GM18507 (cell line): ENCODE measurements around the gene IZUMO4.

ENCODE experiments used
- DNase-seq: peaks from one replicate; pipeline ENCODE4 v3.0.0; 2011; ENCODE audit warnings: low read depth; ENCODE audit not compliant: insufficient read length; ENCODE audit errors: extremely low spot score
- FAIRE-seq: peaks from 2 replicates; lab custom pipeline; 2011; peaks lifted over from hg19 to GRCh38; lab: Jason Lieb, UNC

The IZUMO4 gene

DNA sequence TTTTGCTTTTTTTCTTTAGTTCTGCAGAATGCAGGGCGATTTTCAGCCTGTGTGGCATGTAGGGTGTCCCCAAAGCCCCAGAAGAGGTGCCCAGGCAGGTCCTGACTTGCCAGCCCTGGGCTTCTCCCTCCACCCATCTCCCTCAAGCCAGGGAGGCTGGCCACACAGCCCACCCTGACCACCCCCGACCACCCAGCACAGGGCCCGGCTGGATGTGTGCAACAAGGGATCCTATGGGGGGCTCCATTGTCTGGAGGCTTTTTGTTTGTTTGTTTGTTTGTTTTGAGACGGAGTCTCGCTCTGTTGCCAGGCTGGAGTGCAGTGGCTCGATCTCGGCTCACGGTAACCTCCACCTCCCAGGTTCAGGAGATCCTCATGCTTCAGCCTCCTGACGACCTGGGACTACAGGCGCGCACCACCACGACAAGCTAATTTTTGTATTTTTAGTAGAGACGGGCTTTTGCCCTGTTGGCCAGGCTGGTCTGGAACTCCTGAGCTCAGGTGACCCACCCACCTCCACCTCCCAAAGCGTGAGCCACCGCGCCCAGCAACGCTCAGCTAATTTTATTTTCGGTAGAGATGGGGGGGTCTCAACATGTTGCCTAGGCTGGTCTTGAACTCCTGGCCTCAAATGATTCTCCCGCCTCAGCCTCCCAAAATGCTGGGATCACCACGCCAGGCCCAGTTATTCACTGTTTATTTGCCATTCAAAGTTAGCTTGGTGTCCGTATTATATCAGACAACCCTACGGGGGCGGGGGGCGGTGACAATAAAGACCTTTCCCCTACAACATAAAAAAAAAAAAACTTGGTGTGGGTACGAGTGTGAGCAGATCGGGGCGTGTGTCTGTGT, 37.9 kb upstream of the IZUMO4 start:
- FAIRE-seq (no peak), DNase-seq (no peak)

DNA sequence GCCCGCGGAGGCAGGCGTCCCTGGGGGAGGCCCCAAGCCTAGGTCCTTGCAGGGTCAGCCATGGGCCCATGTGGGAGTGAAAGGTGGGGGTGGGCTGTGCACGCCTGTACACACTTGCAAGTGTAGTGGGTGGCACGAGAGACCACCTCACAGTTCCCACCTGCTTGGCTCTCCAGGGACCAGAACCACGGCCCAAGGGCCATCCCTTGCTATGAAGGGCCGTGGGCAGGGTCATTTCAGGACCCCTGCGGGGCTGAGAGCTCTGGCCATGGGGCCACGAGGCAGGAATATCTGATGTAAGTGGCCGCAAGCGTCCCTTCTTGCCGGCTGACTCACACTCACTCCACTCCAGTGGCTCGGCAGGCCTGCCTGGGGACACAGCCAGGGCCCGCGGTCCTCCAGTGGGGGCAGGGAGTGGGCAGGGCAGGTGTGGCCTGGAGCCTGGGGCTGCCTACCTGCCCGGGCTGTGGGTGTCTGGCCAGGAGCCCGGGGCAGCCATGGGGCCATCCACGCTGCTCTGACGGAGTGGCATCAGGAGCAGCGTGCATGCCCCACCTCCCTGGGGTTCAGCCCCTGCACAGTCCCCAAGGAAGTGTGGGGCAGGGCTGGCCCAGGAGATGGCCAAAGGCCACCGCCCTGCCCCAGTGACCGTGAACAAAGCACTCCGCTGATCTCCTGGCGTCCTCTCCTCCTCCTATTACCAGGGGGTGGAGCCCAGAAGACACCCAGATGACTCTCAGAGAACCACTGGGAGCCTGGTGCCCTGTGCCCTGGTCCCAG, 37.1 kb upstream of the IZUMO4 start:
- DNase-seq (no peak), FAIRE-seq (no peak)

DNA sequence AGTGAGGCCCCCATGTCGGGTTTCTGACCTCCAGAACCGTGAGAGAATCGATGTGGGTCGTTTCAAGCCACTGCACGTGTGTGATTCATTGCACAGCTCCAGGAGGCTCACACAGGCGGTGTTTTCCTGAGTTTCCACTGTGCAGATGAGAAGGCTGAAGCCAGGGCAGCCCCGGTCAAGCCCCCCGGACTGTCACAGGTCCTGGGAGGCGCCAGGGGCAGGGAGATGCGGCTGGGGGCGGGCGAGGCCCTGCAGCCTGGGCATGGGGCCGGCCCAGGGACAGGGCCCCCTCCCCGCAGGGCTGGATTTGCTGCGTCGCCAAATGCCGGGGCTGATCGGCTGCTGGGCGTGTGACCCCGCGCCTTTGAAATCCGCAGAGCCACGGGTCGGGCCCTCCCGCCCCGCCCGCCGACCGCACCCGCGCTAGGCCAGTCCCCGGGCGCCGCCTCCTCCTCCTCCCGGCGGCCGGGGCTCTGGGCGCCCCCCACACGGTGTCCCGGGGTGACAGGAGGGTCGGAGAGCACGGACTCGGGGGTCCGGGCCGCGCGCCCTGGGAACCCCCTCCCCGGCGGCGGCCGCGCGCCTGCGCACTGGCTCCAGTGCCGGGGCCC, 35.7 kb upstream of the IZUMO4 start:
- no peak for FAIRE-seq
- DNase-seq = no peak

DNA sequence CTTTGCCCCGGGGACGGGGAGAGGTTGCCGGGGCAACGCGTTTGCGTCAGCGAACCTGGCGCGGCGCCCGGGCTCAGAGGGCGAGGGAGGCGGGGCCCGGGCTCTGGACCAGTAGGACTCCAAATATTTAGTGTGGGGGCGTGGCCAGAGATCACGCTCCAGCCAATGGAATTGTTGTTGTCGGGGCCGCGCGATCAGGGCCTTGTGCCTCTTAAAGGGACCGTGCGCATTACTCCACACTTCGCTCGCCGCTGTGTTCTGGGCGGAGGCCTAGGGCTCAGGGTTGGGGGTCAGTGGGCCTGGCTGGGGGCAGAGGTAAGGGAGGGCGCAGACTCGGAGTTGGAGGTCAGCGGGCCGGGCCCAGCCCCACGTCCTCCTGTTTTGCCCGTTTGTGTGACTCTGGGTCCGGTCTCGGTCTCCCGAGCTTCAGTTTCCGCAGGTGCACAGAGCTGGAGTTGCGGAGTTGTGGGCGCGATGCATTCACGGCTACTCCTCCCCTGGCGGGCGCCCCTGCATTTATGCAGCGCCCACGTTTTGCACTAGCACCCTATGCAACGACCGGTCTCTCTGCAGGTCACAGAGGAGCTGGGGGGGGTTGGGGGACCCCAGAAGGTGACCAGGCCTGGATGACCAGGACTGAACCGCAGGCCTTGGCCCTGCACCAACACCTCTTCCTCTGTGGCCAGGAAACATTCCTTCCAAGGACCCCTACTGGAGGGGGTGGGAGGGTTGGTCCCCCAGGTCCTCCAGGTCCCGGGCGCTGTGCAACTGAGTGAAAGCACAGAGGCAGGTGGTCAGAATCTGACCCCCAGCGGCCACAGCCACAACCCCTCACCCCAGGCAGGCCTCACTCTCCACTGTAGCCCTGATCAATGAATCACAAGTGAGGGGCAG, 35.0 kb upstream of the IZUMO4 start:
- FAIRE-seq = peak; percentile 100
- DNase-seq = peak; percentile 89

DNA sequence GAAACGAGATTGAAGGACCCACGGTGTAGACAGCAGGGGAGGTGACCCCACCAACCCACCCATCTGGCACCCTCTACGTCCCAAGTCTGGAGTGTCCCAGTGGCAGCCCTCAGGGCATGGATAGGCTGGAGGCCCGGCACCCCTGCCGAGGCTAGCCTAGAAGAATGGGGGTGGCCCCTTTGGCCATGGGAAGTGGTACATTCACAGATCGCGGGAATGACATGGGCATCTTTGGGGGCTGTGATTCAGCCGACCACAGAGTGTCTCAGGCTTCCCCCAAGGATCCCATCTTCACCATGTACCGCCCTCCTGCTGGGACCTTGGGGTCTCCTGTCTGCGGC, 34.4 kb upstream of the IZUMO4 start:
- no peak for FAIRE-seq

DNA sequence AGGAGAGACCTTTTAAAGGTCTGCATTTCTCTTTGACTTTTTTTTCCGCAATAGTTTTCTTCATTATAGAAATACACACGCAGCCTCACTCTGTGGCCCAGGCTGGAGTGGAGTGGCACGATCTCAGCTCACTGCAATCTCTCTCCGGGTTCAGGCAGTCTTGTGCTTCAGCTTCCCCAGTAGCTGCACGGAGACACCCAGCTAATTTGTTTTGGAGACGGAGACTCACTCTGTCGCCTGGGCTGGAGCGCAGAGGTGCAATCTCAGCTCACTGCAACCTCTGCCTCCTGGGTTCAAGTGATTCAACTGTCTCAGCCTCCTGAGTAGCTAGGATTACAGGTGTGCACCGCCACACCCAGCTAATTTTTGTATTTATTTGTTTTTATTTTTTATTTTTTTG, 33.9 kb upstream of the IZUMO4 start:
- no peak for DNase-seq
- no peak for FAIRE-seq

More for the DNA sequence above, 34.4 kb upstream of the IZUMO4 start:
- DNase-seq = no peak

DNA sequence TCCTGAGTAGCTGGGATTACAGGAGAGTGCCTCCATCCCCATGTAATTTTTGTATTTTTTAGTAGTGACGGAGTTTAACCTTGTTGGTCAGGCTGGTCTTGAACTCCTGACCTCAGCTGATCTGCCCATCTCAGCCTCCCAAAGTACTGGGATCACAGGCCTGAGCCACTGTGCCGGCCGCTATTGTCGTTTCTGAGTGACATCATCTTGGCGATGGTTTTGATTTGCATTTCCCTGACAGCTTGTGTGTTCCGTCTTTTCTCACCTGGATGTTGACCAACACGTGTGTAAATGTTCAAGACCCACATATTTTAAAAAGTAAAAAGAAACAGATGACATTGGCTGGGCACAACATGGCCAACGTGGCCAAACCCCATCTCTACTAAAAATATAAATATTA, 32.9 kb upstream of the IZUMO4 start:
- FAIRE-seq (no peak), DNase-seq (no peak)

DNA sequence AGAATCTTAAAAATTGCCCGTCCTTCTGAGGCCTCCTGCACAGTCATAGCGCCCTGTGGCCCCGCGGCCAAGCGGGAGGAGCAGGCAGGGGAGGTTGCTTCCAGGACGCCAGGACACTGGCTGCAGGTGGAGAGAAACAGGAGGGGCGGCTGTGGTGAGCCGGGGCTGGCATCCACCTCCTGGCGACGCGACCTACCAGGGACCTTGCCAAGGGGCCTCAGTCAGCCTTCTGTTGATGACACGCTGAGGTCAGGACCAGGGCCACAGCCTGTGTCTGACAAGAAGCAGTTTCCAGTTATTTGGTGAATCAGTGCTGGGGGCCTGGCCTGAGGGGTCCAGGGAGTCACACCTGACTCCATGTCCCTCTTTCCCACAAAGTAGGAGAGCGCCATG, 32.3 kb upstream of the IZUMO4 start:
- FAIRE-seq (no peak), DNase-seq (no peak)

DNA sequence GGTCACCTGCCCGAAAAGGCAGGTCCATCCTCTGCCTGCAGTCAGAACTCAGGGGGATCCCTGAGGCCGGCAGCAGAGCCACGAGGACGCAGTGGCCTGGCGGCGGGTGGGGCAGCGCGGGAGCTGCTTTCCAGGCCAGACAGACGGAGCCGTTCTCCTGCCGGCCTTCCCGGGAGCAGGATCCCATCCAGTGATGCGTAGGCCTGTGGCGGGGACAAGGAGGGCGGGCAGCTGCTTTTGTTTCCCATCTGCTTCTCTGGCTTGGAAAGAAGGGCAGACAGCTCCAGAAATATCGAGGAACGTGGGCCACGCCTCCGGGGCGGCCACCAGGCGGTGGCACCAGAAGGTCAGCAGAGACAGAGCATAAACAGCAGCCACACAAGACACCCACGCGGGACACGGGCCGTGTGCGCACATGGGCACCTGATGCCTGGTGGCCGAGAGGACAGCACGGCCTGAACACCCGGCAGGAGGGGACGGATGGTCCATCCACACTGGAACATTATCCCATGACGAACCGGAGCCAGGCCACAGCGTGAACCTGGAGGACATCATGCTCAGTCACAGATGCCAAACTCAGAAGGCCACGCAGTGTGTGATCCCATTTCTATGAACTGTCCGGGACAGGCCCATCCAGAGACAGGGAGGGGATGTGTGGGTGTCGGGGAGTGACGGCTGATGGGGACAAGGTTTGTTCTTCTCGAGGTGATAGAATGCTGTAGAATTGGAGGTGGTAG, 31.8 kb upstream of the IZUMO4 start:
- DNase-seq (no peak), FAIRE-seq (no peak)

DNA sequence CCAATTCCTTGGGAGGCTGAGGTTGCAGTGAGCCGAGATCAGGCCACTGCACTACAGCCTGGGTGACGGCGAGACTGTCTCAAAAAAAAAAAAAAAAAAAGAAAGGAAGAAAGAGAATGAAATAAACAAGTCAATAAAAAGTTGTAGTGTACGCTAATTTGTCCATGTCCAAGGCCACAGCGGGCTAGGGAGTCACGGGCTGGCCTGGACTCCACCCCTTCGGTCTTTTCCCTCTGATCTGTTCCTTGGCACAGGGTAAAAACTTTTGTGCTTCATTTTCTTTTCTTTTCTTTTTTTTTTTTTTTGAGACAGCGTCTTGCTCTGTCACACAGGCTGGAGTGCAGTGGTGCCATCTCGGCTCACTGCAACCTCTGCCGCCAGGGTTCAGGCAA, 26.3 kb upstream of the IZUMO4 start:
- FAIRE-seq (no peak), DNase-seq (no peak)

DNA sequence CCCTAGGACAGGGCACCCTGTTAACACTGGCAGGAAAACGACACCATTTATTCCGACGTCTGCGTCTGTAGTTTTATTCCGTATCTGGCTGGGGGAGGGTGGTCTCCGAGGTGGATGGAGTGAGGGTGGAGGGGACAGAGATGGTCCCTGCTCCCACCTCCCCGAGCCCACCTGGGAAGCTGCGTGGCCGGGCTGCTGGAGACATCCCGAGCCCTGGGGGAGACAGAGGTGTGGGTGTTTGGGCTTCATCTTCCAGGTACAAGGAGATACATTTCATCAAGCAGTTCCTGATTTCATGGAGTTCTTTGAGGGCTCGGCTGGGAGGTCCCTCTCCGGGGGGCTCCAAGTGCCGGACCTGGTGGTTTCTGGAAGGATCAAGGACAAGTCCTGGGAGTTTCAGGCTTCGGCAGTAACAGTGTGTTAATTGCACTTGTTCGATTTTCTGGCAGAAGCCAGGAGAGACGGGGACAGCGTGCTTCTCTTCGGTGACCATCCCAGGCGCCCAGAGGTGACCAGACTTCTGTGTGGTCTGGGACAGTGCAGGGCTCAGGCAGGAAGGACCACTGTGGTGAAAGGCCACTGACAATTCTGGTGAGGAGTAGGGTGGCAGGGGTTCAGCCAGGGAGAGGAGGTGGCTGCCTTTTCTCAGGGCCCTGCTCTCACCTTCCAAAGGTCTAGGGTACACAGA, 25.6 kb upstream of the IZUMO4 start:
- DNase-seq (no peak), FAIRE-seq (no peak)

DNA sequence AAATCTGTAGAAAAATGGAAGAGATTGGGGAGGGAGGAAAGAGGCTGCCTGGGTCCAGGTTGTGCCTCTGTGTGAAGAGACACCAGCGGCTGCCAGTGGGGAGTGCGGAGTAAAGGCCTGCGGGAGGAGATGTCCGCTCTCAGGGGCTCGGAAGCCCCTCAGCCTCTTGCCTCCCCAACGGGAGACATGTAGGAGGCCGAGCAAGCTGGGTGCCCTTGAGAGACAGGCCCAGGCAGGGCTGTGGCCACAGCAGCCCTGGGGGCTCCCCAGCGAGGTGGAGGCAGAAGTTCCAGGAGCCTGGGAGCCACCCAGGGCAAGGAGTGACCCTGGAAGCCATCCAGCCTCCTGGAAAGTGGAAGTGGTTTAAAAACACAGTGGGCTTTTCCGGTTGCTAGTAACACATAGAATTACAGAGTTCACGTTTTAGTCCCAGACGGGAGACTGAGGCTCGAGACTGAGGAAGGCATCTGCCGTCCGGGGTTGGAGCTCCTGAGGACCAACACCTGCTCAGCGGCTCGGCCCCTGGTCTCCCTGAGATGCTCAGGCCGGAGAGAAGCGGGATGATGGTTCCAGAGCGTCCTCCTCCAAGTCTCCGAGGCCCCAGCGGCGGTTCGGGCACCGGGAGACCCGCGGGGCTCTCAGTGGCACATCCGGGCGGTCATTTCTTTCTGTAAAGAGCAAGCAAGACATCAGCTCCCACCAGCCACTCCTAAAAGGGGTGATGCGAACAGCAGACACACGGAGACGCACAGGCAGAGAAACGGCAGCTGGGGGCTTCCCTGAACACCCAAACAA, 23.8 kb upstream of the IZUMO4 start:
- FAIRE-seq = no peak
- no peak for DNase-seq

DNA sequence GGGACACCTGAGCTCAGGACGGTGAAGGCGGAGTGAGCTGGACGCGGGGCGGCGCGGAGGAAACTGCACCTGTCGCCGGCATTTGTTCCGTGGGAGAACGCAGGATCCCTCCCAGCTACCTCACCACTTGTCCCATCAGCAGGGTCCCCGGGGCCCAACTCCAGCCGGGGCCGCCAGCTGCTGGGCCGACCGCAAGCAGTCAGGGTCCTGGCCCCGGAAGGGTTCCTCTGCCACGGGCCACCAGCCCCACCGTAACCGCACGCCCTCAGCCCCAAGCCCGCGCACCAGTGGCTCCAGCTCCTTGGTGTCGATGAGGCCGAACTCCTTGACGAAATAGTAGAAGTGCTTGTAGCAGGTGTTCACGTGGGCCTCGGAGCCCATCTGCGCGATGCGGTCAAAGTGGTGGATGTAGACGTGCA, 20.2 kb upstream of the IZUMO4 start:
- FAIRE-seq (no peak), DNase-seq (no peak)

DNA sequence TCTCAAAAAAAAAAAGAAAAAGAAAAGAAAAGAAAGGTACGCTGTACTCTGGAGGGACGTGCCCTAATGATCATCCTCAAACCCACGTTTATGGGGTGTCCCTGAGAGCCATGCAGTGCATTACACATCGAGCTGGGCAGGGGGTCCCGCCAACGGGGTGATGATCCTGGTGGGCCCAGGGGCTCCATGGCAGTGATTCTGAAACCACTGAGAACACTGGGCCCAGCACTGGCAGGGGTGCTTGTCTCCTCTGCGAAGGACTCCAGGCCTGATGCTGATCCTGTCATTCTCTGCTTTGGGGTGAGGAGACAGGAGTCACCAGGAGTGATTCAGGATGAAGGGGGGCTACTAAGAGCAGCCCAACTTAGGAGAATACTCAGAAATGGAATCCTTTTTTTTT, 19.3 kb upstream of the IZUMO4 start:
- DNase-seq = no peak
- FAIRE-seq = no peak

DNA sequence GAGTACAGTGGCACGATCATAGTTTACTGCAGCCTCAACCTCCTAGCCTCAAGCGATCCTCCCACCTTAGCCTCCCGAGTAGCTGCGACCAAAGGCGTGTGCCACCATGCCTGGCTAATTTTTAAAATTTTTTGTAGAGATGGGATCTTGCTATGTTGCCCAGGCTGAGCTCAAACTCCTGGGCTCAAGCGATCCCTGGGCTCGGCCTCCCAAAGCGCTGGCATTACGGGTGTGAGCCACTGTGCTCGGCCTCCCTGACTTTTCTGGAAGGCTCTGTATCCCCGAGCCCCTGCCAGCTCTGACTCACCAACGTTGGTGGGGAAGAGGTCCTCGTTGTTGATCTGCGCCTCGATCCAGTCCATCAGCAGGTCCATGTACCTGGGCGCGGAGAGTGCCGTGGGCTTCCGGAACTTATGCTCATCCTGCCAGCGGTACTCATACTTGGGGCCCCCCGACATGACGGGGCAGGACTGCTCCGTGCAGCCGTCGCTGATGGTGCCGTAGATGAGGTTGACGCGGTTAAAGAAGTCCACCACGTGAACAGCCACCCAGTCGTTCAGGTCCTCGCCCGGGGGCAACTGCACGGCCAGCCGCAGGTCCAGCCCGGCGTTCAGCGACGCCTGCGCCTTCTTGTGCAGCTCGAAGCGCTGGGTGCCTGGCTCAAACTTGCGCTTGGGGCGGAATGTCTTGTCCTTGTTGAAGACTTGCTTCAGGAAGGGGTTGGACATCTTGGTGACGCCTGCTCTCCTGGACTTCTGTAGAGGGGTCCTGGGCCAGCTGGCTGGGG, 18.7 kb upstream of the IZUMO4 start:
- no peak for FAIRE-seq
- no peak for DNase-seq

DNA sequence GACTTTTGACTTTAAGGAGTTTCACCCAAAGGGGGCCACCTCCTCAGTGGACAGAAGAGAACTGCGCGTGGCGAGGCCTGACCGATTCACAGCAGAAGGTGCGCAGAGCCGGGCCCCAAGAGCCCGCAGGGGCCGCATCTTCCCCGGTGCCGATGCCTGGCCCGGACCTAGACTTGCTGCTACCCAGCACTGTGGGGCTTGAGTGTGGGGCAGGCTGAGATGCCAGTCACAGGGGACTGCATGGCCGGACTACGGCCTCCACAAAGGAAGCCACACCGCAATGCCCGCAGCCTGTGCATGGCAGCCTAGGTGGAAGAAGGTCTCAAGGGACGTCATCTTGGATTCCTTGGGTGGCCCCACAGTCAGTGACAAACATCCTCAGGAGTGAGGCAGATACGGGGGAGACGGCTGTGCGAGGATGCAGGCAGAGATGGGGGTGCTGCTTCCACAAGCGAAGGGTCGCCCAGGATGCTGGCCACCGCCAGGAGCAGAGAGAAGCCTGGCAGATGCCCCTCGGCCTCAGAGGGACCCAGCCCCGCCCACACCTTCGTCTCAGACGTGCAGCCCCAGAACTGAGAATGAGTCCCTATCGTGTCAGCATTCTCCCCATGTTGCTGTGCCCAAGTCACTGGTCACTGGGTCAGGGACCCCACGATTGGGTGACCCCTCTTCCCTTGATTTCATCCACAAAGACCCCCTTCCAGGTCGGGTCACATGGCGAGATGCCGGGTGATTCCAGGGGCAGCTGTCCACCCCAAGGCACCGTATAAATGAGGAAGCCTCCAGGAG, 17.4 kb upstream of the IZUMO4 start:
- FAIRE-seq (no peak), DNase-seq (no peak)
